ENCODE data around the gene FBF1.

FBF1 gene, protein sequence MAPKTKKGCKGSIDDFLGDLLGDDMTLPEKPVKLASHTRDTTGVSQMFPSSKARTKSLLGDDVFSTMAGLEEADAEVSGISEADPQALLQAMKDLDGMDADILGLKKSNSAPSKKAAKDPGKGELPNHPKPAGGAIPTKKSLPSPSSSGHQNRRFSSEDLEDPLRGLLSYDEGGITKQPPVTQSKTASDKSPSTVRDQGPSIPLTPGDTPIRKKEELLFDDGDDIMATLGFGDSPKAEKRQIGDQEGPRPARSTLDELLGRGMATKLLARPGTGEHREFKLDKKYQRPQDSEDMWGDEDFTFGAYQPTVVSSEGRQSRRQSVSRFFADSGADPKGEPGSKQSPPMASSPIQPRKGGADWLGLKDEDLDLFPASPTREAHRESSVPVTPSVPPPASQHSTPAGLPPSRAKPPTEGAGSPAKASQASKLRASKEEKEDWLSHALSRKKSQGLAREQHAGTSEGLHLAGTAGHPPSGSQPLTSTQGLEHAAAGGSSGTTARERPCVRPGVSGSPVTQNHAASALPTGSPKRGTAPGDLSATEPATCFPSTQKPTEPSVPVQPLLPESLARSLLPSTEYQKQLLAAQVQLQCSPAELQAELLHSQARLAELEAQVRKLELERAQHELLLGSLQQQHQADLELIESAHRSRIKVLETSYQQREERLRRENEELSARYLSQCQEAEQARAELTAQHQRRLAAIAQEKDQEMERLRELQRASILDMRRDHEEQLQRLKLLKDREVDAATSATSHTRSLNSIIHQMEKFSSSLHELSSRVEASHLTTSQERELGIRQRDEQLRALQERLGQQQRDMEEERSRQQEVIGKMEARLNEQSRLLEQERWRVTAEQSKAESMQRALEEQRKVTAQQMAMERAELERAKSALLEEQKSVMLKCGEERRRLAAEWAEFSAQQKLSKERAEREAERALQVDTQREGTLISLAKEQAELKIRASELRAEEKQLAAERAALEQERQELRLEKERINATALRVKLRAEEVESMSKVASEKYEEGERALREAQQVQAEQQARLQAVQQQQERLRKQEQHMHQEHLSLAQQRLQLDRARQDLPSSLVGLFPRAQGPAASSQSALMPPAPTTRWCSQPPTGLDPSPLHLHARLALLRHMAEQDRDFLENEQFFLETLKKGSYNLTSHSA

DNA sequence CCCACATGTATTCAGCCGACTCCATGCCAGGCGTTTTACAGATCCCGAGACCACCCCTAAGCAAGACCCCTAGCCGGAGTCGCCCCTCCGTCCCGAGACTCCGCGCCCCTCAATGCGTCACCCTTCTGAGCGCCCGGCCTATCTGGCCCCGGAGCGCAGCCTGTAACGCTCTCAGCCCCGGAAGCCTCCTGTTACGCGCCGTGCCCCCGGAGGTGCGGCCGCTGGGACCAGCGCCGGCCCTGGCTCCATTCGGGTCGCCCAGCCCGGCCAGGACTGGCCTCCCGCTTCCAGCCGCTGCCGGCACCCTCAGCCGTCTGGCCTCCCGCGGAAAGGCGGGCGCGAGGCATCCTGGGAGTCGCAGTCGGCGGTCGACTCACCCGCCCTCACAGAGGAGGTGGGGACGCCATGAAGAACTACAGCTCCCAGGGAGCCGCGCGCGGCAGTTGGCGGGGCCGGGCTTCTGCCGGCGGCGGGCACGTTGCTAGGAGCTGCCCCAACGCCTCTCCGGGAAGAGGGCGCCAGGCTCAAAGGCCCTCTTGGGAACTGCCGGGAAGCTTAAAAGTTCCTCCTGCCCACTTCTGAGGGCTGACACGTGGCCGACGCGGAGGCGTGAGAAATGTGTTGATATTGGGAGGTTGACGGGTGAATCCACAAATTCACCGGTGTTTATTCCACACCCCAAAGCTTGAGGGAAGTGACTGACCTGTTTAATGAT is at the start of gene FBF1:
TSS of gene FBF1 (minus strand) at position 316 of the 715 bp plus-strand sequence. CDS start 2,893 bp downstream, outside the sequence.
- peak; percentile 99 for DNase-seq (ENCODE audit: low spot score)
- in situ Hi-C loops (cut with MboI; ENCODE audit: low sequenced_read_pairs, unreplicated experiment): no loop called here
- TF ChIP-seq, protein P1, sequence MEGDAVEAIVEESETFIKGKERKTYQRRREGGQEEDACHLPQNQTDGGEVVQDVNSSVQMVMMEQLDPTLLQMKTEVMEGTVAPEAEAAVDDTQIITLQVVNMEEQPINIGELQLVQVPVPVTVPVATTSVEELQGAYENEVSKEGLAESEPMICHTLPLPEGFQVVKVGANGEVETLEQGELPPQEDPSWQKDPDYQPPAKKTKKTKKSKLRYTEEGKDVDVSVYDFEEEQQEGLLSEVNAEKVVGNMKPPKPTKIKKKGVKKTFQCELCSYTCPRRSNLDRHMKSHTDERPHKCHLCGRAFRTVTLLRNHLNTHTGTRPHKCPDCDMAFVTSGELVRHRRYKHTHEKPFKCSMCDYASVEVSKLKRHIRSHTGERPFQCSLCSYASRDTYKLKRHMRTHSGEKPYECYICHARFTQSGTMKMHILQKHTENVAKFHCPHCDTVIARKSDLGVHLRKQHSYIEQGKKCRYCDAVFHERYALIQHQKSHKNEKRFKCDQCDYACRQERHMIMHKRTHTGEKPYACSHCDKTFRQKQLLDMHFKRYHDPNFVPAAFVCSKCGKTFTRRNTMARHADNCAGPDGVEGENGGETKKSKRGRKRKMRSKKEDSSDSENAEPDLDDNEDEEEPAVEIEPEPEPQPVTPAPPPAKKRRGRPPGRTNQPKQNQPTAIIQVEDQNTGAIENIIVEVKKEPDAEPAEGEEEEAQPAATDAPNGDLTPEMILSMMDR (IDR thresholded peaks at IDR 0.05; ENCODE audit: borderline replicate concordance, control extremely low read depth, extremely low read depth, insufficient read depth, missing control alignments): no peak

DNA sequence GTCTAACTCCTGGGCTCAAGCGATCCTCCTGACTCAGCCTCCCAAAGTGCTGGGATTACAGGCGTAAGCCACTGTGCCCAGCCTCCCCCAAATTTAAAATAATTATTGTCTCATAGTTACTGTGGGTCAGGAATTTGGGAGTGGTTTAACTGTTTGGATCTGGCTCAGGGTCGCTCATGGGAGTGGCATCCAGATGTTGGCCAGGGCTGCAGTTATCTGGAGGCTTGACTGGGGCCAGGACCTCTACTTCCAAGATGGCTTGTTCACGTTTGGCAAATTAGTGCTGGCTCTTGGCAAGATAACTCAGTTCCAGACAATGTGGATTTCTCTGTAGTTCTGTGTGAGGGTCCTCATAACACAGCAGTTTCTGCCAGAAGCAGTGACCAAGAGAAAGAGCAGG is 46.2 kb upstream of the FBF1 start:
- DNase-seq (ENCODE audit: low spot score): no peak
- in situ Hi-C loops (cut with MboI; ENCODE audit: low sequenced_read_pairs, unreplicated experiment): no loop called here
- TF ChIP-seq, protein P1 (IDR thresholded peaks at IDR 0.05; ENCODE audit: borderline replicate concordance, control extremely low read depth, extremely low read depth, insufficient read depth, missing control alignments): no peak

DNA sequence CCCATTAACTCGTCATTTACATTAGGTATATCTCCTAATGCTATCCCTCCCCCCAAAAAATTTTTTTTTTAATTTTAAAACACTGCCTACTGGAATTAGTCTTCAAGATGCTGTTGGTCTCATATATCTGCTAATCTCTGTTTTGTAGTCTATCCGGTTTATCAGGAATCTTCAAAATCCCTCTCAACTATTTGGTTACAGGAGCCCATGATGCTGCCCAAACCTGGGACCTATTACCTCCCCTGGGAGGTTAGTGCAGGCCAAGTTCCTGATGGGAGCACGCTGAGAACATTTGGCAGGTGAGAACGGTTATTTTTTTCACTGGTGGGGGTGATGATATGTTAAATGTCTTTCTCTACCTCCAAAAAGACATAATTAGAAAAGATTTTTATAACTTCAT is 45.1 kb upstream of the FBF1 start:
- TF ChIP-seq, protein P1 (IDR thresholded peaks at IDR 0.05; ENCODE audit: borderline replicate concordance, control extremely low read depth, extremely low read depth, insufficient read depth, missing control alignments): no peak
- no peak for DNase-seq (ENCODE audit: low spot score)
- in situ Hi-C loops (cut with MboI; ENCODE audit: low sequenced_read_pairs, unreplicated experiment): no loop called here

DNA sequence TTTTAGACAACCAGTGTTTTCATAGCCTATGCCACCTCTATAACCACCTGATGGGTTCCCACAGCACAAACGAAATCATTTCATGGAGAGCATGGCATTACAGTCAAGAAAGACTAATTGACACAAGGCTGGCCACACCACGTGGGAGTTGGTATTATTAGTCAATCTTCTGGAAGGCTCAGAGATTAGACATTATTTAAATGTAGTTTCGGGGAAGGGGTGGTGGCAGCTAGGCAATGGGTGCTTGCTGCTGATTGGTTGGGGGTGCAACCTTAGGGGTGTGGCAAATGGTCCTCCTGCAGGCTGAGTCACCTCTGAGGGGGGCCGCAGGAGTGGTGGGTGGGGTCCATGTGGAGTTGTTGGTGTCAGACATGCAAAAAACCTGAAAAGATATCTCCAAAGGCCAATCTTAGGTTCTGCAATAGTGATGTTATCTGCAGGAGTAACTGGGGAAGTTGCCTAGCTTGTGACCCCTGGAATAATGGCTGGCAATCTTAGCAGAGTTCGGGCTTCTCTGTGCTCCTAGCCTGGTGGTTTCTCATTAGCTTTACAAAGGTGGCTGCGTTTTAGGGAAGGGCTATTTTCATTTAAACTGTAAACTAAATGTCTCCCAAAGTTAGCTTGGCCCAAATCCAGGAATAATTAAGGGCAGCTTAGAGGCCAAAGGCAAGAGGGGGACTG is 42.8 kb upstream of the FBF1 start:
- TF ChIP-seq, protein P1 (IDR thresholded peaks at IDR 0.05; ENCODE audit: borderline replicate concordance, control extremely low read depth, extremely low read depth, insufficient read depth, missing control alignments): no peak
- in situ Hi-C loops (cut with MboI; ENCODE audit: low sequenced_read_pairs, unreplicated experiment): no loop called here
- no peak for DNase-seq (ENCODE audit: low spot score)

DNA sequence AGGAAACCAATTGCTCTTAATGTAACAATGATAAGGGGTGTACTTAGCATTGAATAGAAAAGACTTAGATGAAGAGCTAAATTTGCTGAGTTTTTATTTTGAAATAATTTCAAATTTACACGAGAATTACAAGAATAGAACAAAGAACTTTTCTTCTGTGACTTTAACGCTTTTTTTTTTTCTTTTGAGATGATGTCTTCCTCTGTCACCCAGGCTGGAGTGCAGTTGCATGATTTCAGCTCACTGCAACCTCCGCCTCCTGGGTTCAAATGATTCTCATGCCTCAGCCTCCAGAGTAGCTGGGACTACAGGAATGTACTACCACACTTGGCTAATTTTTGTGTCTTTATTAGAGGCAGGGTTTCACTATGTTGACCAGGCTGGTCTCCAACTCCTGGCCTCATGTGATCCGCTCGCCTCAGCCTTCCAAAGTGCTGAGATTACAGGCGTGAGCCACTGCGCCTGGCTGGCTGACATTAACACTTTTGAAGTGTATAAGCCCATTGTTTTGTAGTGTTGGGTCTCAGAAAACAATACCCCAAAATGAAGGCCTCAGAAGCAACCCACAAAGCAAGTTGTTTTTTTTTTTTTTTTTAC is 40.3 kb upstream of the FBF1 start:
- TF ChIP-seq, protein P1 (IDR thresholded peaks at IDR 0.05; ENCODE audit: borderline replicate concordance, control extremely low read depth, extremely low read depth, insufficient read depth, missing control alignments): no peak
- no peak for DNase-seq (ENCODE audit: low spot score)
- in situ Hi-C loops (cut with MboI; ENCODE audit: low sequenced_read_pairs, unreplicated experiment): no loop called here

Data from GM13976 (cell line).